IPS DF 6.9 (cell line): Measurements from ENCODE around the gene GREM2.

Experiments
- DNase-seq: peaks from one replicate; pipeline ENCODE4 v3.0.0-alpha.2; 2013; ENCODE audit warnings: low read depth, low spot score
- H3K27ac ChIP-seq: one replicate; pipeline ENCODE4 v1.5.1; 2013; ENCODE audit warnings: low read length, control low read depth
- H3K27me3 ChIP-seq: 2 replicates; pipeline ENCODE4 v1.6.1; 2013; ENCODE audit warnings: mild to moderate bottlenecking, low read length; ENCODE audit not compliant: control insufficient read depth, insufficient read depth
- H3K36me3 ChIP-seq: 2 replicates; pipeline ENCODE4 v1.6.1; 2013; ENCODE audit warnings: low read length; ENCODE audit not compliant: control insufficient read depth, insufficient read depth
- H3K4me1 ChIP-seq: 2 replicates; pipeline ENCODE4 v1.6.1; 2013; ENCODE audit warnings: low read length; ENCODE audit not compliant: control insufficient read depth, insufficient read depth
- H3K4me3 ChIP-seq: 2 replicates; pipeline ENCODE4 v1.5.1; 2013; ENCODE audit warnings: mild to moderate bottlenecking, low read length
- H3K9me3 ChIP-seq: 2 replicates; pipeline ENCODE4 v1.6.1; 2013; ENCODE audit warnings: low read length, inconsistent platforms; ENCODE audit not compliant: control insufficient read depth, insufficient read depth
- WGBS: extraction: QIAGEN DNeasy Blood & Tissue Kit; methylation state at CpG from one replicate; pipeline ENCODE4 v1.1.7; 2013; ENCODE audit warnings: mixed read lengths, missing lambda C conversion rate; ENCODE audit not compliant: insufficient read length, insufficient coverage; 5-methylcytosine and 5-hydroxymethylcytosine counted together

The GREM2 gene

GRCh38 chr1:240610636-240611035 is 1.3 kb downstream of the GREM2 start:
- Histone ChIP-seq H3K27me3 (no peaks in the 10 kb centered on the region), H3K27ac (no peak overlapping the region), H3K36me3 (no peaks in the 10 kb centered on the region), H3K9me3 (no peaks in the 10 kb centered on the region), H3K4me1 (no peaks in the 10 kb centered on the region), H3K4me3 (no peak overlapping the region)
- WGBS = no CpG with 5 or more reads among the region's 6 CpGs
- DNase-seq = no peak

- Histone ChIP-seq H3K27me3 (no peaks in the 10 kb centered on the region), H3K4me1 (no peaks in the 10 kb centered on the region), H3K4me3 (no peak overlapping the region), H3K27ac (no peak overlapping the region), H3K9me3 (no peaks in the 10 kb centered on the region), H3K36me3 (no peaks in the 10 kb centered on the region)
- DNase-seq = no peak
- WGBS = no CpG with 5 or more reads among the region's 6 CpGs
These were observed 2.4 kb downstream of the GREM2 start for GRCh38 chr1:240609527-240610060.

DNA sequence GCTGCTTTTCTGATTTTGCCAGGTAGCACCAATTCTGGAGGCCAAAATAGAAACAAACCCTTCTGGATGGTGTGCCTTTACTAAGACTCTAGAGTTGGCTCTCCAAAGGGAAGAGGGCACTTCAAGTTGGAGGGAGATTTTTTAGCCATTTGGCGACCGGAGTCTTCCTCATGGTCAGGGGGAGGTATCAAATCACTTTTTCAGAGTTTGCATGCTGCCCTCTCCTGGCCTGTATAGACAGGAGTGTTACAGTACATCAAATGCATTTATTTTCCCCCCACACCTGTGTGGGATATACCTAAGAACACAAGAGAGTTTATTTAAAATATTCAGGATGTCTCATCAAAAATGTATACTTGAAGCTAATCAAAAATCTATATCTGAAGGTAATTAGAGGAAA is 3.2 kb downstream of the GREM2 start:
- Histone ChIP-seq H3K27ac (no peak overlapping the region), H3K9me3 (no peaks in the 10 kb centered on the region), H3K27me3 (no peaks in the 10 kb centered on the region), H3K4me1 (no peaks in the 10 kb centered on the region), H3K4me3 (no peak overlapping the region), H3K36me3 (no peaks in the 10 kb centered on the region)
- no CpG with 5 or more reads among the region's 2 CpGs for WGBS
- DNase-seq = no peak

GRCh38 chr1:240607006-240607405 is 4.9 kb downstream of the GREM2 start:
- no peak overlapping the region for H3K27ac ChIP-seq
- no peaks in the 10 kb centered on the region for H3K9me3 ChIP-seq
- WGBS = no CpG with 5 or more reads among the region's 2 CpGs
- H3K4me1 ChIP-seq = no peaks in the 10 kb centered on the region
- no peaks in the 10 kb centered on the region for H3K36me3 ChIP-seq
- no peak for DNase-seq
- no peak overlapping the region for H3K4me3 ChIP-seq
- no peaks in the 10 kb centered on the region for H3K27me3 ChIP-seq

DNA sequence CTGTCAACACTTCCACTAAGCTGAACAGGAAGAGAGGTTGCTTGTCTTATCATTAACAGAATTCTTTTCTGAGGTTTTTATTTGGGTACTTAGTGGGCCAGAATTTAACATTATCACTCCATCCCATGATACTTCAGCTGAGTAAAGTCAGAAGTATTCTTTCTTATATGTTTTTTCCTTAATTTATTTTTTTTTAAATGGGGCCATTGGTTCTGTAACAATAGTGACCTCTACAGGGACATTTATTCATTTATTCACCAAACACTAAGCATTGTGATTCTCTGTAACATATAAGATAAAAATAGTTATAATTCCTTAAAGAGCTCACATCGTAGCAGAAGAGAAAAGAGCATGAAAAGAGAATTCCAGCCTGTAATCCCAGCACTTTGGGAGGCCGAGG is 9.8 kb downstream of the GREM2 start:
- H3K9me3 ChIP-seq = no peaks in the 10 kb centered on the region
- H3K27me3 ChIP-seq = no peaks in the 10 kb centered on the region
- H3K27ac ChIP-seq = no peak overlapping the region
- DNase-seq = no peak
- no peaks in the 10 kb centered on the region for H3K4me1 ChIP-seq
- no peak overlapping the region for H3K4me3 ChIP-seq
- WGBS = no CpG with 5 or more reads among the region's 2 CpGs
- H3K36me3 ChIP-seq = no peaks in the 10 kb centered on the region

GRCh38 chr1:240599830-240600229 is 12.1 kb downstream of the GREM2 start:
- no peaks in the 10 kb centered on the region for H3K9me3 ChIP-seq
- DNase-seq = no peak
- H3K36me3 ChIP-seq = no peaks in the 10 kb centered on the region
- H3K4me1 ChIP-seq = no peaks in the 10 kb centered on the region
- WGBS = no CpG with 5 or more reads among the region's 6 CpGs
- no peak overlapping the region for H3K4me3 ChIP-seq
- H3K27me3 ChIP-seq = no peaks in the 10 kb centered on the region
- no peak overlapping the region for H3K27ac ChIP-seq

DNA sequence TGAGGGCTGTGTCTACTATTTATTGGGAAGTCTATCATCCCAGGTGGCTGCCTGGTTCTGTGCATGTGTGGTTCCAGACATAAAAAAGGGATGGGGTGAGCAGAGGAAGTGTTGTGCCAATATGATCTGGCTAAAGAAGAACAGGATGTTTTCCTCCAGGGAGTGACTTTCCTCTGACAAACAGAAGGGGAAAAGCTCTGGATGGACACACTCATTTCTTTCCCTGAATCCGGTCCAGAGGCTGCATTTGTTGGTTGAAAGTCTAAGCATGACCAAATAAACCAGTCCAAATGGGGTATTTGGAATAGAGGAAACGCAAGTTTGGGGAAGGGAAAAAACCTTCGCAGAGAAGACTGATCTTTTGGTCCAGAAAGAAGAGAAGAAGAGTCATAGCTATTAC is 12.7 kb downstream of the GREM2 start:
- Histone ChIP-seq H3K36me3 (no peaks in the 10 kb centered on the region), H3K27ac (no peak overlapping the region), H3K4me1 (no peaks in the 10 kb centered on the region), H3K27me3 (no peaks in the 10 kb centered on the region), H3K4me3 (no peak overlapping the region), H3K9me3 (no peaks in the 10 kb centered on the region)
- WGBS = no CpG with 5 or more reads among the region's 3 CpGs
- DNase-seq = no peak

- no peaks in the 10 kb centered on the region for H3K36me3 ChIP-seq
- H3K27me3 ChIP-seq = no peaks in the 10 kb centered on the region
- H3K9me3 ChIP-seq = no peaks in the 10 kb centered on the region
- no CpG with 5 or more reads among the region's 3 CpGs for WGBS
- H3K4me3 ChIP-seq = no peak overlapping the region
- DNase-seq = no peak
- H3K4me1 ChIP-seq = no peaks in the 10 kb centered on the region
- no peak overlapping the region for H3K27ac ChIP-seq
These were observed 13.5 kb downstream of the GREM2 start for GRCh38 chr1:240598216-240599001.

GRCh38 chr1:240597153-240597745 is 14.7 kb downstream of the GREM2 start:
- no peak overlapping the region for H3K4me3 ChIP-seq
- DNase-seq = no peak
- no peaks in the 10 kb centered on the region for H3K4me1 ChIP-seq
- no peaks in the 10 kb centered on the region for H3K9me3 ChIP-seq
- no peak overlapping the region for H3K27ac ChIP-seq
- whole genome bisulfite sequencing = no CpG with 5 or more reads among the region's 12 CpGs
- H3K36me3 ChIP-seq = no peaks in the 10 kb centered on the region
- no peaks in the 10 kb centered on the region for H3K27me3 ChIP-seq

DNA sequence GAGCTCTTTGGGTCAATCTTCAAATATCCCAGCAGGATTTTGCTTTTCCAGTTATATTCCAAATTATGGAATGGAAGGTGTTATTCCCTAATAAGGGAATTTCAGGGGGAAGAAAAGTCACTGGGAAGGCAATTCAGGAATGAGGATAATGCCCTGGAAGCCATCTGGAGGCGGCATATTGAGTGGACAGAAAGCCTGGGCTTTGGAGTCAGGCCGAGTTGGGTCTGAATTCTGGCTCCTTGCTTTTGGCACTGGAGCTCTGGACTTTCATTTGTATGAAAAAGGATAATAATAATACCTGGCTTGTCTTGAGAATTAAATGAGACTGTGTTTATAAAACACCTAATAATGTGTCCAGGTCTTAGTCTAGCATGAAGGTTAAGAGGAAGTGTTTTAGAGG is 16.5 kb downstream of the GREM2 start:
- H3K27me3 ChIP-seq = no peaks in the 10 kb centered on the region

More for the DNA sequence above, 16.5 kb downstream of the GREM2 start:
- Histone ChIP-seq H3K4me3 (no peak overlapping the region), H3K36me3 (no peaks in the 10 kb centered on the region), H3K4me1 (no peaks in the 10 kb centered on the region), H3K9me3 (no peaks in the 10 kb centered on the region), H3K27ac (no peak overlapping the region)
- DNase-seq = no peak
- no CpG with 5 or more reads among the region's 2 CpGs for WGBS
